ENCODE results near the gene TEC. TPM values are rescaled to one million over a fixed set of nuclear protein-coding genes. Genes with fewer than 3 reads are reported as not detected.

The TEC gene
- polyA plus RNA-seq, 1 of the 3 experiments (the other 2 are of a cell fraction) = 0.85 TPM

- Histone ChIP-seq H3K9me2 (no peaks in the 10 kb centered on the region), H3K4me2 (no peak overlapping the region), H3K27me3 (ENCODE audit: insufficient read depth) (no peaks in the 10 kb centered on the region), H2AFZ (ENCODE audit: low read depth) (no peak overlapping the region), H3K9ac (no peak overlapping the region), H3K27ac (ENCODE audit: low read depth in 2 of 2, low read length in 1 of 2) (no peak overlapping the region; a peak in 1 of 4 replicates), H3K4me3 (ENCODE audit: low read depth in 2 of 2, low read length in 1 of 2) (no peak overlapping the region), H4K20me1 (ENCODE audit: insufficient read depth) (no peaks in the 10 kb centered on the region), H3K36me3 (replicated peaks in 1 of 2; ENCODE audit: control insufficient read depth in 1 of 2, insufficient read depth in 2 of 2, low read length in 1 of 2) (no peaks in the 10 kb centered on the region), H3K4me1 (ENCODE audit: control insufficient read depth in 1 of 2, insufficient read depth in 2 of 2, low read depth in 1 of 2, low read length in 1 of 2) (no peaks in the 10 kb centered on the region; a peak in 1 of 4 replicates), H3K79me2 (ENCODE audit: insufficient read depth) (no peaks in the 10 kb centered on the region), H3K9me3 (no peaks in the 10 kb centered on the region), H3F3A (replicated peaks; ENCODE audit: insufficient read depth) (peaks cover 4% of the 10 kb centered on the region)
- peak; percentile 23 for DNase-seq
- TF ChIP-seq TCF12 (IDR thresholded peaks at IDR 0.05) (peak; percentile 22; the same call in 1 of the 2 replicates), SMC3 (IDR thresholded peaks at IDR 0.05; ENCODE audit: low read depth, low read length) (no peak)
- ChIA-PET CTCF (no interaction called here), POLR2A (no interaction called here)
- WGBS (ENCODE audit: low lambda C conversion rate) = 96% methylated on average over 1 of the region's 1 CpG
These were observed 169.4 kb downstream of the TEC start for GRCh38 chr4:48100256-48100655.

GRCh38 chr4:48095441-48095840, 174.2 kb downstream of the TEC start:
- Histone ChIP-seq H3K36me3 (replicated peaks in 1 of 2; ENCODE audit: control insufficient read depth in 1 of 2, insufficient read depth in 2 of 2, low read length in 1 of 2) (no peaks in the 10 kb centered on the region), H3F3A (replicated peaks; ENCODE audit: insufficient read depth) (no peaks in the 10 kb centered on the region), H3K79me2 (ENCODE audit: insufficient read depth) (no peaks in the 10 kb centered on the region), H3K9me3 (no peaks in the 10 kb centered on the region), H2AFZ (ENCODE audit: low read depth) (no peak overlapping the region), H4K20me1 (ENCODE audit: insufficient read depth) (no peaks in the 10 kb centered on the region), H3K4me1 (ENCODE audit: control insufficient read depth in 1 of 2, insufficient read depth in 2 of 2, low read depth in 1 of 2, low read length in 1 of 2) (peaks cover 0 to 9% of the 10 kb centered on the region in 2 experiments; a peak in 2 of 4 replicates), H3K4me2 (no peak overlapping the region), H3K27ac (ENCODE audit: low read depth in 2 of 2, low read length in 1 of 2) (no peak overlapping the region), H3K27me3 (ENCODE audit: insufficient read depth) (no peaks in the 10 kb centered on the region), H3K9me2 (no peaks in the 10 kb centered on the region), H3K4me3 (ENCODE audit: low read depth in 2 of 2, low read length in 1 of 2) (no peak overlapping the region), H3K9ac (no peak overlapping the region)
- POLR2A ChIA-PET = no interaction called here
- WGBS (ENCODE audit: low lambda C conversion rate) = 90% methylated on average over 2 of the region's 2 CpGs
- CTCF ChIA-PET = interaction anchor here (1.0 to 2.6 kb wide), 6 partner anchors 8 to 92 kb away, joined by 3 to 8 read pairs (median 4); no protein-coding TSS in a partner anchor
- no peak for DNase-seq
- TF ChIP-seq MXI1 (IDR thresholded peaks at IDR 0.05; ENCODE audit: low read depth, low read length) = no peak
- TF ChIP-seq SIN3A (IDR thresholded peaks at IDR 0.05; ENCODE audit: borderline replicate concordance, low read depth, low read length) = no peak
- TF ChIP-seq TAF1 (IDR thresholded peaks at IDR 0.05; ENCODE audit: borderline replicate concordance, low read depth, low read length) = no peak
- no peak for TF ChIP-seq USF1 (IDR thresholded peaks at IDR 0.05; ENCODE audit: borderline replicate concordance, low read depth)

DNA sequence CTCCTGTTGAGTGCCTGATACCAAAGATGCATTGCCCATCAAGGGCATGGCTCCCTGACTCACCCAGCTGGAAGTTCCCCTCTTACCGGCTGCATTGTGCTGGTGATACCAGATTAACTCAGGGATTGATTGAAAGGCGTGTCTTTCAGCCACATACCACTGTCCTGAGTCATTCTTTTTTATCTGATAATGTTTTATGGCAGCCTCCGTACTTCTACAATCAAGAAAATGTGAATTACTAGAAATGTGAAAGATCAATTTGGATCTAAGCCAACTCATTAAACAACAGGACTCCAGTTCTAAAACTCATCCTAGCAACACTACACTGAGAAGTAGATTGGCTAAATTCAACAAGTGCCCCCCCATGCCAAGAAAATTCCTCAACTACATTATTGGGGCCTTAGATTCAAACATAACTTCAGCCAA, 175.6 kb downstream of the TEC start:
- Histone ChIP-seq H3K4me3 (ENCODE audit: low read depth in 2 of 2, low read length in 1 of 2) (no peak overlapping the region), H3K9ac (no peak overlapping the region), H3K4me2 (no peak overlapping the region), H3K36me3 (replicated peaks in 1 of 2; ENCODE audit: control insufficient read depth in 1 of 2, insufficient read depth in 2 of 2, low read length in 1 of 2) (no peaks in the 10 kb centered on the region), H3K79me2 (ENCODE audit: insufficient read depth) (no peaks in the 10 kb centered on the region), H3K27me3 (ENCODE audit: insufficient read depth) (no peaks in the 10 kb centered on the region), H3K27ac (ENCODE audit: low read depth in 2 of 2, low read length in 1 of 2) (no peak overlapping the region), H2AFZ (ENCODE audit: low read depth) (no peak overlapping the region), H4K20me1 (ENCODE audit: insufficient read depth) (no peaks in the 10 kb centered on the region), H3K4me1 (ENCODE audit: control insufficient read depth in 1 of 2, insufficient read depth in 2 of 2, low read depth in 1 of 2, low read length in 1 of 2) (peaks cover 0 to 9% of the 10 kb centered on the region in 2 experiments; a peak in 1 of 4 replicates), H3F3A (replicated peaks; ENCODE audit: insufficient read depth) (no peaks in the 10 kb centered on the region), H3K9me3 (no peaks in the 10 kb centered on the region), H3K9me2 (no peaks in the 10 kb centered on the region)
- ChIA-PET POLR2A (no interaction called here), CTCF (interaction anchor here (1.6 to 1.8 kb wide), 2 partner anchors 59 to 388 kb away, joined by 3 to 7 read pairs; no protein-coding TSS in a partner anchor)
- WGBS (ENCODE audit: low lambda C conversion rate) = 10% methylated on average over 3 of the region's 3 CpGs
- DNase-seq = no peak
- TF ChIP-seq EP300 (IDR thresholded peaks at IDR 0.05; ENCODE audit: borderline replicate concordance in 1 of 2, low read depth in 1 of 2, low read length in 1 of 2) = peak in 1 of 2 experiments; percentile 65; a peak in 1 of 4 replicates
- TF ChIP-seq RFX5 (IDR thresholded peaks at IDR 0.05; ENCODE audit: low read length) = no peak
- TF ChIP-seq IRF3 (IDR thresholded peaks at IDR 0.05; ENCODE audit: low read depth, low read length) = no peak
- TF ChIP-seq TAF1 (IDR thresholded peaks at IDR 0.05; ENCODE audit: borderline replicate concordance, low read depth, low read length) = no peak
- no peak for TF ChIP-seq YY1 (IDR thresholded peaks at IDR 0.05; ENCODE audit: low read depth)
- TF ChIP-seq MAX (IDR thresholded peaks at IDR 0.05; ENCODE audit: low read depth) = peak; percentile 20; the same call in 1 of the 2 replicates
- no peak for TF ChIP-seq RXRA (IDR thresholded peaks at IDR 0.05; ENCODE audit: borderline replicate concordance, low read depth)
- no peak for TF ChIP-seq CHD2 (IDR thresholded peaks at IDR 0.05; ENCODE audit: low read length, partially characterized antibody)
- no peak for TF ChIP-seq ZBTB33 (IDR thresholded peaks at IDR 0.05; ENCODE audit: borderline replicate concordance, low read depth)
- TF ChIP-seq CTCF (IDR thresholded peaks at IDR 0.05) = no peak
- TF ChIP-seq TEAD4 (IDR thresholded peaks at IDR 0.05; ENCODE audit: borderline replicate concordance, insufficient read depth) = peak; percentile 45; the same call in 1 of the 2 replicates

Measured in SK-N-SH (cell line).